Inflammatory macrophage treated with lipopolysaccharide for 4 hours (primary cell): Measurements from ENCODE around the gene ZSWIM7.

Source experiments
- DNase-seq: peaks from one replicate; pipeline ENCODE4 v3.0.0-alpha.2; 2020

The ZSWIM7 gene

DNA sequence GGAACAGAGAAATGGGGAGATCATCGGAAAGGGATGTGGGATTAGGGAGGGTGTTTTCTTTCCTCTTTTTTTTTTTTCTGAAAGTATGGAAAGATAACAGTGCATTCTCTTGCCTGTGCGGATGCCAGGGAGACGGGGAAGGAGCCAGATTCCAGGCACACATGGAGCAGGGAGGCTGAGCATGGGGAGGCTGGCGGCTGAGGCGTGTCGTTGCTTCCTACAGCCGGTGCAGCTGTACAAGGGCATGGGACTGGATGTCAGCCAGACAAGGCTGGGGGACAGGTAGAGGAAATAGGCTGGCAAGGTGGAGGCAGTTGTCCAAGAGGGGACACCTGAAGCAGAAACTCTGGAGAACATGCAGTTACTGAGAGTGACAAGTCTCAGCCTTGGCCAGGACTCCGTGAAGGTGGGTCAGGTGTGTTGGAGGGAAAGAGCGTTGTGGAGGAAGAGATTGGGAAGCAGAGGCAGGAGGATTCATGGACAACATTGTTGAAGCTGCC is 71.2 kb downstream of the ZSWIM7 start:
- DNase-seq: no peak
